Left colon (tissue), 2 donors: ENCODE data around the gene TMEM236. TPM values are rescaled to one million over a fixed set of nuclear protein-coding genes. Genes with fewer than 3 reads are reported as not detected.
A peak's percentile ranks its signal among the peaks of the same experiment; 100 is the strongest.

Source experiments
- ATAC-seq: fragments of 200-7000 bp; cut with Tn5 transposase; one replicate; pipeline ENCODE4 v1.9.1; 2020; ENCODE audit warnings: mild to moderate bottlenecking, moderate library complexity
- DNase-seq, 2 donors: peaks; one replicate each; pipeline ENCODE4 v3.0.0-alpha.2; 2020
- intact Hi-C, 2 donors: fragments of 100-400 bp; cut with DNase I in 1 of 2; cut with micrococcal nuclease in 1 of 2; formaldehyde crosslinking; loops; one replicate each; pipeline versions ENCODE4 v1.11.2 to v1.14.0; 2022; cut with DNase I, micrococcal nuclease
- microRNA-seq, 2 donors: library from miRNA; unstranded; fragments of <30 nt; microRNA quantifications; one replicate each; pipeline versions ENCODE4 v1.1.0 to v1.2.0, GENCODE V29; 2020
- total RNA-seq, 2 donors: library from RNA; stranded (reverse); fragmentation: NEBNext Ultra II Directional; extraction: Animal tissue kit (Norgen Biotek cat#: 25700); gene quantifications; one replicate each; pipeline ENCODE4 v1.2.1, GENCODE V29; 2021
- donor health status: DM: no; HTN: no; CAD: no.
- donor health status: DM: yes; HTN: yes; CAD: no.

TMEM236 gene
- total RNA-seq, 2 donors from 2014 or later, result 53.0 to 59.6 TPM

DNA sequence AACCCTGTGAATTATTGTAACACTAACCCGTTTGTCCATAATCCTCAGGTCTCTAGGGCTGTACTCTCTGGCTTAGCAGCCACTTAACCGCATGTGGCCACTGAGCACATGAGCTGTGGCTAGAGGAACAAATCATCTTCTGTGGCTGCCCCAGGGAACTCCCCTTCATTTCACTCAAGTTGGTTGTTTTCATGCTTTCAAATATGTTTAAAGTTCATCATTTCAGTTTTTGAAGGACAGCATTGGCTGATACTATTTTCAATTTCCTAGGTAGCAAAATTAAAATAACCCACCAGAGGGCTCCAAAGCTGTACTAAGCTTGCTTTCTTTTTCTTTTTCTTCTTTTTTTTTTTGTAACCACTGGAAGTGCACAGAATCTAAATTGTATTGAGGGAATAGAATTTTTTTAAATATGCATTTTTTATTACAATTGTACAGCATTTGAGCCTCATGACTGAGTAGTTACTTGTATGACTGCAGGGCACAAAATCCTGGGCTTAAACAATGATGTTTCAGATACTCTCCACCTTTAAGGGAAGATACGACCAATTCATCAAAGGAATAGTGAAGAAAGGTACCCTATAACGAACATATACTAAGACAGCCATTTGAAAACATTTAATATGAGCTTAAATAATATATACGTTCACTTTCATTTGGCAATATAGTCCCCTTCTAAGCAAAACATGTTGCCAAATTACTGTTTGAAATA lies 95.7 kb downstream of the TMEM236 start:
- DNase-seq, result no peak
- intact Hi-C loops, result loop anchor here in 1 of 2 donors (5.0 kb wide), 1 partner anchor 375 kb away; no protein-coding TSS in a partner anchor
- peak; percentile 26 for ATAC-seq

DNA sequence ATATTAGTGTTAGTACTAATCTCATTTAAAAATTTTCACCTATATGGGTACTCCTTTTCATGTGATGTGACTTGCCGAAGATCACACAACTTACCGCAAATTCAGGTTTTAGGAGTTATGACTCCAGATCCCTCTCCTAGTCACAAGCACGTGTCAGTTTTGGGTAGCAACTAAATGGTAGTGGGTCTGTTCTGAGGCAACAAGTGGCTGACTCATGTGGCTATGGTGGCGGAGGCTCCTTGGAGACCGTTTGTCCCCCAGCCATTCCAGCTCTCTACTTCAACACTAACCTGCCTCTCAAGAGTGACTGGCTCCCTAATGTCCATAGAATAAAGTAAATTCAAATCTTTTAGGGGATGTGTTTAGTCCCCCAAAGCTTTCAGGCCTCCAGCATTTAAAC lies 96.6 kb downstream of the TMEM236 start:
- DNase-seq, result no peak
- no peak for ATAC-seq
- intact Hi-C loops, result loop anchor here in 1 of 2 donors (5.0 kb wide), 1 partner anchor 374 kb away; no protein-coding TSS in a partner anchor

Small RNAs within 50 kb of the gene (microRNA-seq; reads per million reads assigned to microRNA genes)
- gene MIR511, result 38.9 to 42.2 reads per million in 2 donors

Other genes with a start within 250 kb of the TMEM236 start
- gene HACD1, start 134.8 kb upstream of the TMEM236 start, total RNA-seq, result 1 to 10 TPM; 3.2 to 6.1 TPM
- 10 to 100 TPM; 15.9 to 19.4 TPM for gene STAM, start 108.0 kb upstream of the TMEM236 start, total RNA-seq
- 10 to 100 TPM; 11.0 to 25.2 TPM for gene MRC1, start 57.1 kb downstream of the TMEM236 start, total RNA-seq
- gene SLC39A12, start 199.7 kb downstream of the TMEM236 start, total RNA-seq, result under 1 TPM in 1 of 2 donors, not detected in 1; 0.08 TPM